OCI-LY1 (cell line): ENCODE data around the gene LECT2.

ENCODE experiments used
- H2AFZ ChIP-seq: fragments of 200-600 bp; sonication (generic), shearing (Covaris generic); 2 replicates; pipeline ENCODE4 v1.6.0; 2014; ENCODE audit warnings: antibody characterized with exemption, mild to moderate bottlenecking, low read length
- H3F3A ChIP-seq: fragments of 200-600 bp; sonication (generic), shearing (Covaris generic); 2 replicates; pipeline ENCODE4 v1.6.0; 2014; ENCODE audit warnings: mild to moderate bottlenecking, antibody characterized with exemption, low read length, moderate library complexity; ENCODE audit not compliant: insufficient read depth
- H3K27ac ChIP-seq: fragments of 200-600 bp; sonication (generic); 2 replicates; pipeline ENCODE4 v1.5.1; 2014; ENCODE audit warnings: low read length, mixed run types, mild to moderate bottlenecking, low read depth; ENCODE audit not compliant: poor library complexity, severe bottlenecking
- H3K27me3 ChIP-seq: fragments of 200-600 bp; sonication (generic); 2 replicates; pipeline ENCODE4 v1.6.0; 2014; ENCODE audit warnings: antibody characterized with exemption, mild to moderate bottlenecking, low read length, moderate library complexity; ENCODE audit not compliant: insufficient read depth
- H3K36me3 ChIP-seq: fragments of 200-600 bp; sonication (generic); 2 replicates; pipeline ENCODE4 v1.6.1; 2014; ENCODE audit warnings: mild to moderate bottlenecking, antibody characterized with exemption, low read length, moderate library complexity, mixed read lengths; ENCODE audit not compliant: insufficient read depth
- H3K4me1 ChIP-seq: fragments of 200-600 bp; sonication (generic); 2 replicates; pipeline ENCODE4 v1.5.1; 2014; ENCODE audit warnings: mild to moderate bottlenecking, low read length, moderate library complexity; ENCODE audit not compliant: insufficient read depth, severe bottlenecking
- H3K4me2 ChIP-seq: fragments of 200-600 bp; sonication (generic), shearing (Covaris generic); 2 replicates; pipeline ENCODE4 v1.6.1; 2014; ENCODE audit warnings: low read length
- H3K4me3 ChIP-seq: fragments of 200-600 bp; sonication (generic); 2 replicates; pipeline ENCODE4 v1.5.1; 2014; ENCODE audit warnings: low read length, low read depth, mild to moderate bottlenecking, mixed read lengths; ENCODE audit not compliant: poor library complexity, severe bottlenecking
- H3K79me2 ChIP-seq: fragments of 200-600 bp; shearing (Covaris generic); 2 replicates; pipeline ENCODE4 v1.6.1; 2016; ENCODE audit warnings: mixed run types, low read length, mixed read lengths; ENCODE audit not compliant: insufficient read depth
- H3K9ac ChIP-seq: fragments of 200-600 bp; sonication (generic), shearing (Covaris generic); 2 replicates; pipeline ENCODE4 v1.6.1; 2014; ENCODE audit warnings: mild to moderate bottlenecking, low read length, mixed read lengths
- H3K9me2 ChIP-seq: fragments of 200-600 bp; sonication (generic), shearing (Covaris generic); 2 replicates; pipeline ENCODE4 v1.6.1; 2014; ENCODE audit warnings: low read depth, mild to moderate bottlenecking, low read length, mixed read lengths
- H3K9me3 ChIP-seq: fragments of 200-600 bp; shearing (Covaris generic); 2 replicates; pipeline ENCODE4 v1.6.1; 2014; ENCODE audit warnings: low read length, mixed read lengths
- H4K20me1 ChIP-seq: fragments of 200-600 bp; sonication (generic), shearing (Covaris generic); 2 replicates; pipeline ENCODE4 v1.6.0; 2016; ENCODE audit warnings: mild to moderate bottlenecking, low read length; ENCODE audit not compliant: insufficient read depth
- EZH2 ChIP-seq: fragments of 200-600 bp; sonication (generic), shearing (Covaris generic); IDR thresholded peaks from 2 replicates; pipeline ENCODE4 v1.8.0; 2017; ENCODE audit warnings: borderline replicate concordance, mixed run types, mild to moderate bottlenecking, antibody characterized with exemption, low read length, moderate library complexity, mixed read lengths
- TF ChIP-seq, protein P1 (sequence below): fragments of 200-600 bp; sonication (generic), shearing (Covaris generic); IDR thresholded peaks from 2 replicates; pipeline ENCODE4 v1.5.1; 2017; ENCODE audit warnings: mild to moderate bottlenecking, antibody characterized with exemption, low read length, moderate library complexity, mixed read lengths

Gene LECT2

DNA sequence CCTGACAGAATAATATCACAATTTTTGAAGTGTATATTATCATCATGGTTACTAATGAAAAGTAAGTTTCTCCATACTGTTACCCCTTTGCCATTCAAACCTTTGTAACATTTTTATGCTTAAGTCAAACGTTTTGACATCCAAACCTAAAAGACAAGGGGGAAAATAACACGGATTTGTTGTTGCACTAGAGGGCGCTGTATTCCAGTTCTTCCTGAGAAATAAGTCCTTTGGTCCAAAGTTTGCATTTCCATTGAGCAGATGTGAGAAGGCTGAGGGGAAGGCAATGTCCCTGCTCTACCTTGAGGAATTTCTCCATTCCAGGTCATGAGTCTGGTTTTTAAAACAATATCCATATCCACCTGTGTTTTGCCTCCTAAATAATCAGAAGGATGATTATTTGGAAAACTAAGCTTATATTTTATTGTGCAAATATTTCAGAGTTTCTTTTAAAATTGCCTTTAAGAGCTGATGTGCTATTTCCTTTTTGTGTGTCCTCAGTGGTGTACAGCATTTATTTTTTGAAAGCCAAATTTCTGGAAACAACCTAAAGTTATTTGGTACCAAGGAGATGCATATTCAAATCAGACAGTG is 9.7 kb downstream of the LECT2 start:
- Histone ChIP-seq H3K9me3 (no peaks in the 10 kb centered on the region), H2AFZ (no peak overlapping the region), H3K36me3 (no peaks in the 10 kb centered on the region), H3F3A (no peaks in the 10 kb centered on the region), H4K20me1 (no peaks in the 10 kb centered on the region), H3K27ac (no peak overlapping the region), H3K4me3 (no peak overlapping the region), H3K4me2 (no peak overlapping the region), H3K9me2 (no peaks in the 10 kb centered on the region), H3K79me2 (no peaks in the 10 kb centered on the region), H3K27me3 (no peaks in the 10 kb centered on the region), H3K9ac (no peak overlapping the region), H3K4me1 (no peaks in the 10 kb centered on the region)
- TF ChIP-seq, protein P1, sequence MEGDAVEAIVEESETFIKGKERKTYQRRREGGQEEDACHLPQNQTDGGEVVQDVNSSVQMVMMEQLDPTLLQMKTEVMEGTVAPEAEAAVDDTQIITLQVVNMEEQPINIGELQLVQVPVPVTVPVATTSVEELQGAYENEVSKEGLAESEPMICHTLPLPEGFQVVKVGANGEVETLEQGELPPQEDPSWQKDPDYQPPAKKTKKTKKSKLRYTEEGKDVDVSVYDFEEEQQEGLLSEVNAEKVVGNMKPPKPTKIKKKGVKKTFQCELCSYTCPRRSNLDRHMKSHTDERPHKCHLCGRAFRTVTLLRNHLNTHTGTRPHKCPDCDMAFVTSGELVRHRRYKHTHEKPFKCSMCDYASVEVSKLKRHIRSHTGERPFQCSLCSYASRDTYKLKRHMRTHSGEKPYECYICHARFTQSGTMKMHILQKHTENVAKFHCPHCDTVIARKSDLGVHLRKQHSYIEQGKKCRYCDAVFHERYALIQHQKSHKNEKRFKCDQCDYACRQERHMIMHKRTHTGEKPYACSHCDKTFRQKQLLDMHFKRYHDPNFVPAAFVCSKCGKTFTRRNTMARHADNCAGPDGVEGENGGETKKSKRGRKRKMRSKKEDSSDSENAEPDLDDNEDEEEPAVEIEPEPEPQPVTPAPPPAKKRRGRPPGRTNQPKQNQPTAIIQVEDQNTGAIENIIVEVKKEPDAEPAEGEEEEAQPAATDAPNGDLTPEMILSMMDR = peak; percentile 75
- no peak for TF ChIP-seq EZH2

DNA sequence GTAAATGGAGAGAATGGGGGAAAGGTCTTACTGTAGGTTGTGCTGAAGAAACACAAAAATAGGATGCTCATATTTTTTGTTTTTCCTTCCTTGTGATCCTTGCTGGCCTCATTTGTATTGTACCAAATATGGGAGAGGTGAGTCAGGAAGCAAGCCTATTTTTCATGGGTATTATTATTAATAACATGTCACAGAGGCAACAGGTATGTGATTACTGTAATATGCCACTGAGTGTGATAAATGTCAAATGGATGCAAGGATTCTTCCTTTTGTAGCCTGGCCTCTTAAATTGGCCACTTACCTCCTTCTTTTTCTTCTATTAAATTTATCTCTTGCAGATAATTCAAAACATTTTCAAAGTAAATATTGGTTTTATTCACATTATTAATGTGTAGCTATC is 10.2 kb downstream of the LECT2 start:
- Histone ChIP-seq H3F3A (no peaks in the 10 kb centered on the region), H3K4me2 (no peak overlapping the region), H3K9ac (no peak overlapping the region), H3K79me2 (no peaks in the 10 kb centered on the region), H4K20me1 (no peaks in the 10 kb centered on the region), H3K27ac (no peak overlapping the region), H3K9me3 (no peaks in the 10 kb centered on the region), H3K4me1 (no peaks in the 10 kb centered on the region), H3K4me3 (no peak overlapping the region), H3K27me3 (no peaks in the 10 kb centered on the region), H2AFZ (no peak overlapping the region), H3K36me3 (no peaks in the 10 kb centered on the region), H3K9me2 (no peaks in the 10 kb centered on the region)
- TF ChIP-seq EZH2 = no peak

DNA sequence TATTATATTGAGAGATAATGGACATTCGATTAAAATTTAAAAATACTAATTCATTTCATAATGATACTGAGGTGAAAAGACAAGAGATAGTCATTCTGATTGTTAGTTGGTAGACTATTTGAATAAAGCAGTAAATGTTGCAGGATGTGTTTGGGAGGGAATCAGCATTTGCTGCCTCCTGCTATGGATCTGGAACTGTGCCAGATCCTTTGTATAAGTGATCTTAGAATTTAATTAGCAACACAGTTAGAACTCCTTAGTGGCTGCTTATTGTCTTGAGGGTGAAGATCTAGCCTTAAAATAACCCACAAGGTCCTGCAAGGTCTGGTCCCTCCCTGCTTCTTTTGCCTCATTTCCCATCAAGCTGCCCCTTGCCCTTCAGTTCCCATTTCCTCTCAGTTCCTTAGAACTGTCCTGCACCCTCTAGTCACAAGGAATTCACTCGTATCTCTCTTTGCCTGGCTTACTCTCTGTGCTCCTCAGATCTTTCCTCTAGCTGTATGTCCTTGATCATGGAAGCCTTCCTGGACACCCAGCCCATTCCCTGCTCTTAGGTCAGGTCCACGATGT is 12.5 kb downstream of the LECT2 start:
- H3K9ac ChIP-seq = no peak overlapping the region
- H3K4me1 ChIP-seq = no peaks in the 10 kb centered on the region
- H3K27me3 ChIP-seq = no peaks in the 10 kb centered on the region
- no peaks in the 10 kb centered on the region for H3K36me3 ChIP-seq
- H3K9me2 ChIP-seq = no peaks in the 10 kb centered on the region
- H3K4me2 ChIP-seq = no peak overlapping the region
- H3K9me3 ChIP-seq = no peaks in the 10 kb centered on the region
- H4K20me1 ChIP-seq = no peaks in the 10 kb centered on the region
- H3K4me3 ChIP-seq = no peak overlapping the region
- H3K27ac ChIP-seq = no peak overlapping the region
- no peak overlapping the region for H2AFZ ChIP-seq
- no peak for TF ChIP-seq EZH2
- TF ChIP-seq, protein P1 = no peak
- H3F3A ChIP-seq = no peaks in the 10 kb centered on the region
- no peaks in the 10 kb centered on the region for H3K79me2 ChIP-seq

DNA sequence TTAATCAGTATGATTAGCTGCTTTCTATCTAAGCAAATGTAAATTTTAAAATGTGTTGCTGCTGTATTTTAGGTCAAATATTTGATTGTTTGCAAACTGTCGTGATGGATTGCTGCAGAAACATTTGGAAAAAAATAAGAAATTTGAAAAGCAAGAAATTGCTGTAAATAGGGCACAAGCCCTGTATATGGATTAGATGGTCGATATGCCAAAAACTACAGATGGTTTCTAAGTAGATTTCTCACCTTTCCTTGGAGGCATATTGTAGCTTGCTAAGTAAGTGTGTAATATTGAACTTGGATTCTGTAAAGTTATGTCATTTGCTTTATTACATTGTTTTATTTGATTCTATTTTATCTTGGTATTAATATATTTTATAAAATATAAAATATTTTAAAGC is 13.1 kb downstream of the LECT2 start:
- H3K9ac ChIP-seq = no peak overlapping the region
- H3K27me3 ChIP-seq = no peaks in the 10 kb centered on the region
- no peaks in the 10 kb centered on the region for H3K36me3 ChIP-seq
- H3K27ac ChIP-seq = no peak overlapping the region
- H3K9me3 ChIP-seq = no peaks in the 10 kb centered on the region
- no peak overlapping the region for H3K4me2 ChIP-seq
- H2AFZ ChIP-seq = no peak overlapping the region
- no peaks in the 10 kb centered on the region for H3K4me1 ChIP-seq
- no peak overlapping the region for H3K4me3 ChIP-seq
- H4K20me1 ChIP-seq = no peaks in the 10 kb centered on the region
- no peak for TF ChIP-seq EZH2
- TF ChIP-seq, protein P1 = no peak
- no peaks in the 10 kb centered on the region for H3F3A ChIP-seq
- H3K9me2 ChIP-seq = no peaks in the 10 kb centered on the region
- no peaks in the 10 kb centered on the region for H3K79me2 ChIP-seq
